HG03558 (cell line): ENCODE measurements around the gene PAM16.

Source experiments
- ATAC-seq: cut with Tn5 transposase; IDR thresholded peaks from one replicate; pipeline ENCODE4 v1.9.1; 2021; ENCODE audit warnings: moderate number of reproducible peaks; ENCODE audit not compliant: unreplicated experiment; ENCODE audit errors: extremely low read depth

Gene PAM16

GRCh38 chr16:4384509-4384942 lies 33.4 kb upstream of the PAM16 start:
- no peak for ATAC-seq

GRCh38 chr16:4383591-4384444 lies 32.7 kb upstream of the PAM16 start:
- no peak for ATAC-seq

- ATAC-seq: no peak
These were observed 31.8 kb upstream of the PAM16 start for GRCh38 chr16:4382795-4383357.

GRCh38 chr16:4381935-4382794 lies 31.0 kb upstream of the PAM16 start:
- ATAC-seq: no peak

GRCh38 chr16:4381072-4381934 lies 30.2 kb upstream of the PAM16 start:
- no peak for ATAC-seq

GRCh38 chr16:4380119-4381063 lies 29.3 kb upstream of the PAM16 start:
- no peak for ATAC-seq

GRCh38 chr16:4378999-4379690 lies 28.0 kb upstream of the PAM16 start:
- no peak for ATAC-seq

- ATAC-seq: no peak
These were observed 27.1 kb upstream of the PAM16 start for GRCh38 chr16:4378161-4378666.

GRCh38 chr16:4377573-4378154 lies 26.5 kb upstream of the PAM16 start:
- no peak for ATAC-seq

GRCh38 chr16:4376893-4377572 lies 25.9 kb upstream of the PAM16 start:
- ATAC-seq: no peak

- no peak for ATAC-seq
These were observed 25.2 kb upstream of the PAM16 start for GRCh38 chr16:4376126-4376892.

- no peak for ATAC-seq
These were observed 24.6 kb upstream of the PAM16 start for GRCh38 chr16:4375717-4376116.

GRCh38 chr16:4373909-4374742 lies 23.0 kb upstream of the PAM16 start:
- no peak for ATAC-seq

- no peak for ATAC-seq
These were observed 22.3 kb upstream of the PAM16 start for GRCh38 chr16:4373356-4373908.

- ATAC-seq: no peak
These were observed 21.6 kb upstream of the PAM16 start for GRCh38 chr16:4372578-4373355.
